Prostate gland (tissue), 2 donors: ENCODE data around the gene NAT9. TPM values are rescaled to one million over a fixed set of nuclear protein-coding genes. Genes with fewer than 3 reads are reported as not detected.

Source experiments
- DNase-seq: peaks from one replicate; pipeline ENCODE4 v3.0.0-alpha.2; 2019; ENCODE audit warnings: low spot score
- H3K27ac ChIP-seq, 2 donors: fragments of 200-600 bp; sonication (generic); 2 replicates each; pipeline ENCODE4 v1.5.1; 2017 to 2019
- H3K27me3 ChIP-seq: fragments of 200-600 bp; sonication (generic); replicated peaks from 2 replicates; pipeline ENCODE4 v1.5.1; 2019; ENCODE audit not compliant: insufficient read depth
- H3K36me3 ChIP-seq, 2 donors: fragments of 200-600 bp; sonication (generic); 1 replicate in 1 of 2; 2 replicates in 1 of 2; pipeline versions ENCODE4 v1.5.1 to v1.8.1; 2017 to 2019
- H3K4me1 ChIP-seq: fragments of 200-600 bp; sonication (generic); replicated peaks from 2 replicates; pipeline ENCODE4 v1.5.1; 2019
- H3K4me3 ChIP-seq, 2 donors: fragments of 200-600 bp; sonication (generic); 2 replicates each; pipeline ENCODE4 v1.5.1; 2017 to 2019
- H3K9me3 ChIP-seq: fragments of 200-600 bp; sonication (generic); 2 replicates; pipeline ENCODE4 v1.5.1; 2017
- POLR2A ChIP-seq: fragments of 450-650 bp; IDR thresholded peaks from one replicate; pipeline ENCODE4 v1.6.1; 2016; ENCODE audit warnings: antibody characterized with exemption, mild to moderate bottlenecking
- POLR2AphosphoS5 ChIP-seq: sonication (generic); formaldehyde crosslinking; IDR thresholded peaks from one replicate; pipeline ENCODE4 v1.6.1; 2017; ENCODE audit warnings: antibody characterized with exemption
- WGBS: methylation state at CpG from one replicate; pipeline ENCODE4 v1.1.5; 2018; 5-methylcytosine and 5-hydroxymethylcytosine counted together
- intact Hi-C: fragments of 100-400 bp; cut with DNase I; formaldehyde crosslinking; loops from one replicate; pipeline ENCODE4 v1.14.2; 2022
- total RNA-seq, 2 donors: library from RNA; depleted of rRNA; stranded (reverse); fragments of >200 nt; gene quantifications; one replicate each; pipeline ENCODE4 v1.1.0, GENCODE V29; 2016
- TF ChIP-seq, protein P1 (sequence below), 4 experiments: fragments of 200-600 bp in 2 of 4; fragments of 450-650 bp in 2 of 4; sonication (generic) in 2 of 4; IDR thresholded peaks; 1 replicate in 3 of 4; 2 replicates in 1 of 4; pipeline ENCODE4 v1.5.1; 2016 to 2019; ENCODE audit warnings: antibody characterized with exemption in 4 of 4, mild to moderate bottlenecking in 2 of 4, moderate library complexity in 2 of 4

NAT9 gene, protein sequence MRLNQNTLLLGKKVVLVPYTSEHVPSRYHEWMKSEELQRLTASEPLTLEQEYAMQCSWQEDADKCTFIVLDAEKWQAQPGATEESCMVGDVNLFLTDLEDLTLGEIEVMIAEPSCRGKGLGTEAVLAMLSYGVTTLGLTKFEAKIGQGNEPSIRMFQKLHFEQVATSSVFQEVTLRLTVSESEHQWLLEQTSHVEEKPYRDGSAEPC
- 10 to 100 TPM; 29.6 to 49.3 TPM for total RNA-seq

DNA sequence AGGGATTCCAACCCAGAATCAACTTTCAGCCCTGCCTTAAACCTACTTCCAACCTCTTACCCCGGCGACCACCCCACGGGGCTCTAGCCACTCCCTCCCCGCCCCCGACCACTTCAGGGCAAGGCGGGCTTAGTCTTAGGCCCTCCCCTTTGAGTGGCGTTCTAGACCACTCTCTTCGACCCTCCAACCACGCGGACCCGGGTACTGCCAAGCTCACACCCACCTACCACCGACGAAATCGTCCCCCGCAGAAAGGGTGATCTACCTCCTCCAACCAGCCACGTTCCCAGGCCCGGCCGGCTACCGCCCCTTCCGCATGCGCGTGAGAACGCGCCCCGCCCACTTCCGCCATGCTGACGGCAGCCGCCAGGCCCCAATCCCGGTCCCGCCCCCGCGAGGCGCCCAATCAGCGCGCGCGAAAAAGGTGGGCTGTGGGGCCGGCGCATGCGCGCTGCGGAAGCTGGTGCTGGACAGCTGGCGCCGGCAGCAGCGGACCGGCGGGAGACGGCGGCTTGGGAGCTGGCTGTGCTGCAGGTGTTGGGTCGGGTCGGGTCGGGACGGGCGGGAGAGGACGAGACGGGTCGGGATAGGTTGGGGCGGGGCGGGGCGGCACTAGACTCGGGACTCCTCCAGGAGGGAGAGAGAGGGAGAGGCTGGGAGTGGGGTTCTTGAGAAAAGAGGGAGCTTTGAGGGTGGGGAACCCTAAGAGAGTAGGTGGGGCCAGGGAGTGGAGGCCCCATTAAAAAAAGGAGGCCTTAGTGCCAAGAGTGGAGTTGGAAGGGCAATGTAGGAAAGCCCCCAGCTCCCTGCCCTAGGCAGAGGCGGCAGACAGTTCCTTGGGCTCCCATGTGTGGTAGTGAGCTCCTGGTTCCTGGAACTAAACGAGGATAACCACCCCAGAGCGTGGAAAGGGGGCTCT, at the start of gene NAT9:
TSS of gene NAT9 (minus strand) at position 302 of the 919 bp plus-strand sequence. CDS start 647 bp downstream, outside the sequence.
- TF ChIP-seq, protein P1, sequence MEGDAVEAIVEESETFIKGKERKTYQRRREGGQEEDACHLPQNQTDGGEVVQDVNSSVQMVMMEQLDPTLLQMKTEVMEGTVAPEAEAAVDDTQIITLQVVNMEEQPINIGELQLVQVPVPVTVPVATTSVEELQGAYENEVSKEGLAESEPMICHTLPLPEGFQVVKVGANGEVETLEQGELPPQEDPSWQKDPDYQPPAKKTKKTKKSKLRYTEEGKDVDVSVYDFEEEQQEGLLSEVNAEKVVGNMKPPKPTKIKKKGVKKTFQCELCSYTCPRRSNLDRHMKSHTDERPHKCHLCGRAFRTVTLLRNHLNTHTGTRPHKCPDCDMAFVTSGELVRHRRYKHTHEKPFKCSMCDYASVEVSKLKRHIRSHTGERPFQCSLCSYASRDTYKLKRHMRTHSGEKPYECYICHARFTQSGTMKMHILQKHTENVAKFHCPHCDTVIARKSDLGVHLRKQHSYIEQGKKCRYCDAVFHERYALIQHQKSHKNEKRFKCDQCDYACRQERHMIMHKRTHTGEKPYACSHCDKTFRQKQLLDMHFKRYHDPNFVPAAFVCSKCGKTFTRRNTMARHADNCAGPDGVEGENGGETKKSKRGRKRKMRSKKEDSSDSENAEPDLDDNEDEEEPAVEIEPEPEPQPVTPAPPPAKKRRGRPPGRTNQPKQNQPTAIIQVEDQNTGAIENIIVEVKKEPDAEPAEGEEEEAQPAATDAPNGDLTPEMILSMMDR (IDR thresholded peaks at IDR 0.05): peak in 2 of 4 experiments; percentile 25 to 53
- TF ChIP-seq POLR2A (peak; percentile 69), POLR2AphosphoS5 (peak; percentile 97)
- Histone ChIP-seq H3K36me3 (peaks cover 0 to 20% of the 10 kb centered on the region in 2 donors), H3K4me1 (peaks cover 9% of the 10 kb centered on the region), H3K27ac (peak within 1 kb of the TSS; percentile 21 to 49), H3K4me3 (peak within 1 kb of the TSS; percentile 69 to 71), H3K9me3 (no peaks in the 10 kb centered on the region), H3K27me3 (no peaks in the 10 kb centered on the region)
- WGBS: under 1% methylated on average over 64 of the region's 64 CpGs
- intact Hi-C loops: no loop called here
- peak; percentile 92 for DNase-seq

DNA sequence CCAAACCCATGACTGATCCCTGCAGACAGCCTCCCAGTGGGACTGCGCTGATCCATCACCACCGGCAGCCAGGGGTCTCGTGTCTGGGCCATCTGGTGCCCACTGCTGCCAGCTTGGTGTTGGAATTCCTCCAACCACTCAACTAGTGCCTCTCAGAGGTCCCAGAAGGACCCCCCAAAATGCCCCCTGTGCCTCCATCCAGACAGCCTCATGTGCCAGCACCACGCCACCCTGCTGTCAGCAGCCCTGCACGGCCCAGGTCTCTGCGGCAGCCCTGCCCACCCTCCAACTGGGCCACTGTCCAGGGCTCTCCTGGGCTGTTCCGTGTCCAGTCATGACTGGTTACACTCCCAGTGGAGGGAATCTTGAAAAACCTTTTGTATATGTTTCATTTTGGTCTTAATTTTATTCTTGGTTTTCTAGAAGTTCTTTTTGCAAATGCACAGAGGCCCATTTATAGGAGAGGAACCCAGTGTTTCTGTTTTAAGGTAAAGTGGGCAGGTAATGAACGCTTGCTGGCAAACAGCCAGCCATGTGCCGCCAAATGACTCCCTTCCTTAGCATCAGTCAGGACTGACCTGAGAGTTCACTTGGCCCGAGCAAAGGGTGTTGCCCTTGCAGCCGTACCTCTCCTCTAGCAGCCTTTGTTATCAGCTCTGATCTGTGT, 48.9 kb upstream of the NAT9 start:
- WGBS: 81% methylated on average over 11 of the region's 11 CpGs
- TF ChIP-seq, protein P1 (IDR thresholded peaks at IDR 0.05): no peak
- TF ChIP-seq POLR2A: no peak
- intact Hi-C loops: no loop called here
- Histone ChIP-seq H3K36me3 (no peaks in the 10 kb centered on the region), H3K27me3 (no peaks in the 10 kb centered on the region), H3K9me3 (no peaks in the 10 kb centered on the region), H3K4me1 (no peaks in the 10 kb centered on the region), H3K27ac (no peak overlapping the region), H3K4me3 (no peak overlapping the region)
- DNase-seq: no peak

DNA sequence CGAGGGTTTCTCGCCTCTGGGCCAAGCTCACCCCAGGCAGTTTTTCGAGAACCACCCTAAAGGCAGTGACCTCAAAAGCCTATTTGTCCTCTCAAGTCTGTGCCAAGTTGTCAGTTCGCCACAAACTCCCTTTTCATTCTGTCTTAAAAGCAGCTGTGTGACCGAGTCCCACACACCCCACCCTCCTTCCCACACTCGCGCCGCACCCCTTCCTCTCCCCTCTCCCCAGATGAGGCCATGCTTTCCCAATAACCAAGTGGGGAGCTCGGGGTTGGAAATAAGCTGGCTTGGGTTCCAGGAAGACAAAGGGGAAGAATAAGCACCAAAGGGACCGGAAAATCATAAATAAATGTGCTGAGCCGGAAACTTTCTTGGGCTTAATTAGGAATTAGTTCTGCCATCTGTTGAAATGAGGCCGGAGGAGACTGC, 46.8 kb upstream of the NAT9 start:
- H3K9me3 ChIP-seq: no peaks in the 10 kb centered on the region
- WGBS: 47% methylated on average over 12 of the region's 12 CpGs
- intact Hi-C loops: no loop called here
- H3K36me3 ChIP-seq: no peaks in the 10 kb centered on the region
- H3K4me3 ChIP-seq: no peak overlapping the region
- DNase-seq: no peak
- no peaks in the 10 kb centered on the region for H3K4me1 ChIP-seq
- H3K27me3 ChIP-seq: no peaks in the 10 kb centered on the region
- TF ChIP-seq POLR2A: no peak
- TF ChIP-seq, protein P1 (IDR thresholded peaks at IDR 0.05): no peak
- TF ChIP-seq POLR2AphosphoS5: no peak
- no peak overlapping the region for H3K27ac ChIP-seq

DNA sequence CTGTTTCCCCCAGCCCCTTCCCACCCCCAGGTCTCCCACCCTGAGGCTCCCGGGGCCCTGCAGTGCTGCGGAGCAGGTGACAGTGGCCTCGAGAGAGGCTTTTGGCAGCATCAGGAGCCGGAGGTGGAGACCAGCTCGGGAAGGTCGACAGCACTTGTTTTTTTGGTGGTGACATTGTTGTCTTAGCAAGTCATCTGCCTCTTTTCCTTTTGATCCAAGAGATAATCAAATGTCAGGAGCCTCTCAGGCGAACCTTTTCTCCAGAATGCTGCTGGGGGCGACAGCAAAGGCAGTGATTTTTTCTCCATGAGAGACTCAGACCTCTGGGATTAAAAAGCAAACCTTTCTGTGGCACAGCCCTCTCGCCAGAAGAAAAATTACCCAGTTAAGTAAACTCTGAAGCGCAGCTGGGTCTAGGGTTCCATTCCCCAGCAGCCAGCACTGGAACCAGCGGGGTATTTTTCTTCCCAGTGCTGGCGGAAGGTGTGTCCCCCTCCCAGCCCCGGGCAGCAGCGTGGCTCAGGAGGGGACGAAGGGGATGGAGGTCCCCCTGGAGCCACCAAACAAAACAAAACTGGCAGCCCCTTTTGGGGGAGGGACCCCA, 46.3 kb upstream of the NAT9 start:
- intact Hi-C loops: no loop called here
- no peaks in the 10 kb centered on the region for H3K9me3 ChIP-seq
- no peak overlapping the region for H3K27ac ChIP-seq
- DNase-seq: no peak
- TF ChIP-seq POLR2A (no peak), POLR2AphosphoS5 (no peak)
- TF ChIP-seq, protein P1 (IDR thresholded peaks at IDR 0.05): no peak
- no peaks in the 10 kb centered on the region for H3K27me3 ChIP-seq
- H3K4me1 ChIP-seq: no peaks in the 10 kb centered on the region
- 40% methylated on average over 15 of the region's 15 CpGs for WGBS
- no peak overlapping the region for H3K4me3 ChIP-seq
- no peaks in the 10 kb centered on the region for H3K36me3 ChIP-seq
